Mucosa of rectum (tissue), 2 donors: Measurements from ENCODE around the gene ASPN.

Source experiments
- H3K27ac ChIP-seq, 2 donors: one replicate each; pipeline ENCODE4 v1.7.0; 2013; ENCODE audit warnings: inconsistent platforms in 2 of 2, low read depth in 2 of 2, low read length in 2 of 2
- H3K27me3 ChIP-seq, 2 donors: one replicate each; pipeline ENCODE4 v1.7.0; 2013; ENCODE audit warnings: low read length in 2 of 2; ENCODE audit not compliant: control insufficient read depth in 2 of 2, insufficient read depth in 2 of 2
- H3K36me3 ChIP-seq, 2 donors: one replicate each; pipeline ENCODE4 v1.7.0; 2013; ENCODE audit warnings: low read length in 2 of 2; ENCODE audit not compliant: control insufficient read depth in 2 of 2, insufficient read depth in 2 of 2
- H3K4me1 ChIP-seq, 2 donors: one replicate each; pipeline ENCODE4 v1.7.0; 2013; ENCODE audit warnings: low read length in 2 of 2, mild to moderate bottlenecking in 1 of 2; ENCODE audit not compliant: control insufficient read depth in 2 of 2, insufficient read depth in 2 of 2
- H3K4me3 ChIP-seq, 2 donors: one replicate each; pipeline ENCODE4 v1.7.0; 2013; ENCODE audit warnings: low read length in 2 of 2
- H3K9ac ChIP-seq, 2 donors: one replicate each; pipeline ENCODE4 v1.7.0; 2013; ENCODE audit warnings: low read length in 2 of 2, low read depth in 1 of 2, mild to moderate bottlenecking in 1 of 2
- H3K9me3 ChIP-seq, 2 donors: one replicate each; pipeline ENCODE4 v1.7.0; 2013; ENCODE audit warnings: low read length in 2 of 2; ENCODE audit not compliant: control insufficient read depth in 2 of 2
- donor health status: healthy.
- donor health status: Normal muscosa, but diverticular disease.

Gene ASPN

DNA sequence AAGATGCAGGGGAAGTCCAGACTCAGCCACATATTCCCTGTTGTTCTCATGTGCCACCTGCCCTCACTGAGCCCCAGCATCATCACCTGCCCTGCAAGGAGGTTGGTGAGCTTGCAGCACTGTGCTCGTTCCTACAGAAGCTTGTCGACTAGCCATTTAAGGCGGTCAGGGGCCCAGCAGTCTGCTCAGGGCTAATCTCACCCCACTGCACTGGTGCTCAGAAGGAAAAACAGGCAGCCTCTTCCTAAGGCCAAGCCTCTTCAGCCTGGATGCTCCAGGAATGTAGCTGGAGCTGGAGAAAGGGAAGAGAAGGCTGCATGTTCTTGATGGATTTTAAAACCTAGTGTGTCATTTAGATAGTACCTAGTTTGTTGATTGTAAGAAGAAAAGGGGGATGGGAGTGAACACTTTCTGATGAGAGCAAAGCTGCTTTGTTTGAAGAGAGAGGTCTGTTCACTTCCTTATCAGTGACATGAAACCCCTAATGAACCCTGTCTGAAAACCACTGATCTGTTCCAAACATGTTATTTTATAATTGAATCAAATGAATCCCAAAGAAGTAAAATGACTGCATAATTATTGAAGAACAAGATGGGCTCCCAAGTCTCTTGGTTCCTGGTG lies 10.6 kb upstream of the ASPN start:
- no peak overlapping the region for H3K27ac ChIP-seq
- no peaks in the 10 kb centered on the region for H3K4me1 ChIP-seq

DNA sequence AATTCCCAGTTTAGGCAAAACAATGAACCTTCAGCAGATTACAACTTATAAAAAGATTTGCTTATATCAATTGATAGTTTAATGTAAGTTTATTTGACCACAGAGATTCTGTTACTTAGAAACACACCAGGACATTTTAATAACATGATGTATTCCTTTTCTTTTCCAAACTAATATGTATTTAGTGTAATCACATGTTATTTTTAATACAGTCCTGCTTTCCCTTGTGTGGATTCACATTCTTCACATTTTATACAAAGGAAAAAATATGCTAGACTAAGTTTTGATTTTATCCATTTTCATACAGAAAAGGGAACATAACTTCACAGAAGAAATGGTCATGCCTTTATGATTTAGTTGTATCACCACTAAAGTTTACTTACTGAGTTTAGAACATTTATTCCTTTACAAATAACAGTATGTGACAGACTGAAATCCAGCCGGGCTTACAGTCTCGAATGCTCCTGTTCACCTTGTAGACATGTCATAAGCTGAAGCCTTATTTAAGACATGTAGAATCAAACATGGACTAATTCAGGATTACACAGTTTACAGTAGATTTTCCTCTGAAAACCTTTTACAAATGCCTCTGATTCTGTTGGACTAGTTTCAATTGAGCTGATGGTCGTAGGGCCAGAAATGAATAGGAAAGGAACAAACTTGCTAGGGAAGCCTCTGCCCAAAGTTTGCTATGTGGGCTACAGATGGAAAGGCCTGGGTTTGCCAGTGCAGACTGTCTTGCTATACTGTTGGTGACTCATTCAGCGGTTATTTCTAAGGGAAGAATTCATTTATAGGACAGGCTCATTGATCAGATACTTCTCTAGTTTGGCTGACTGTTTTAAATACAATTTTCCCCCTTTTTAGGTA lies 6.6 kb upstream of the ASPN start:
- Histone ChIP-seq H3K4me3 (no peak overlapping the region), H3K27ac (peak overlapping the region in 1 of 2 donors; percentile 17), H3K27me3 (no peaks in the 10 kb centered on the region), H3K4me1 (peaks cover 0 to 2% of the 10 kb centered on the region in 2 donors), H3K9ac (no peak overlapping the region), H3K36me3 (no peaks in the 10 kb centered on the region), H3K9me3 (no peaks in the 10 kb centered on the region)

More for the DNA sequence above, 10.6 kb upstream of the ASPN start:
- Histone ChIP-seq H3K9me3 (no peaks in the 10 kb centered on the region), H3K27me3 (no peaks in the 10 kb centered on the region), H3K36me3 (no peaks in the 10 kb centered on the region), H3K4me3 (no peak overlapping the region), H3K9ac (no peak overlapping the region)

- Histone ChIP-seq H3K27me3 (no peaks in the 10 kb centered on the region), H3K36me3 (no peaks in the 10 kb centered on the region), H3K9me3 (no peaks in the 10 kb centered on the region), H3K4me3 (no peak overlapping the region), H3K4me1 (peaks cover 2 to 5% of the 10 kb centered on the region in 2 donors), H3K27ac (no peak overlapping the region), H3K9ac (no peak overlapping the region)
Observed at GRCh38 chr9:92486371-92486770, 4.1 kb upstream of the ASPN start.

GRCh38 chr9:92484563-92484962 lies 2.3 kb upstream of the ASPN start:
- no peaks in the 10 kb centered on the region for H3K36me3 ChIP-seq
- H3K9me3 ChIP-seq, result no peaks in the 10 kb centered on the region
- peaks cover 2 to 5% of the 10 kb centered on the region in 2 donors for H3K4me1 ChIP-seq
- H3K9ac ChIP-seq, result no peak overlapping the region
- H3K4me3 ChIP-seq, result no peak overlapping the region
- no peak overlapping the region for H3K27ac ChIP-seq
- H3K27me3 ChIP-seq, result no peaks in the 10 kb centered on the region

DNA sequence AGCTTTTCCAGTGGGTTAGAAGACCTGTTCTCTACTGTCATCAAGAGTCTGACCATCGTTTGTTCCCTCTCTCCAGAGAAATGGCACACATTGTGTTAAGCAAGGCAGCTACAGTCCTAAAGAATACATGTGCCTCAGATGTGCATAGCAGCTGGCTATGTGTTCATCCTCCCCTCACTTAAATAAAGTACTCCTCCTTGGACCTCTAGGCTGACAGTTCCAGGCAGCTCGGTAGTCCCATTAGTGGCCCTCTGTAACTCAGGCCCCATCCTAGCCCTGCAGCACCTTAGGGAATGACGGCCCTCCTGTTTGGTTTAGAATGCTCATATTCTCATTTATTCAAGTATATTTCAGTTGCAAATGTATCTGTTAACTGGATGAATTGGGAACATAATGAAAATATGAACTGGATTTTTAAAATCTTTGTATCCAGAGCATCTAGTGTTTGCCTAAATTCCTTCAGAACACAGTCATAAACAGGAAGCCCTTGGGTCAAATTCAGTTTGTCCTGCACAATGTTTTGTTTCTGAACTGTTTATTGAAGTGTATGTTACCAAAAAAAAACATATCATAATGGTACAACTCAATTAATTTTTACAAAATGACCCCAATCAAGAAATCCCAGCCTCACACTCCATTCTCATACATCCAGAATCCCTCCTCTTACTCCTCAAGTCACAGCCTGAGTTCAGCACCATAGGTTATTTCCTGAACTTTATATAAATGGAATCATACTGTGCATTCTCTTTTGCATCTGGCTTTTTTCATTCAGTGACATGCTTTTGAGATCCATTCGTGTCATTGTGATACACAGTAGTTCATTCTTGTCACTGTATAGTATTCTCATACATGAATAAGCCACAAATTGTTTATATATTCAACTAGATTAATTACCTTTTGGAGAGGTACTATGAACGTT lies 1.6 kb upstream of the ASPN start:
- no peak overlapping the region for H3K27ac ChIP-seq
- H3K36me3 ChIP-seq, result no peaks in the 10 kb centered on the region
- peaks cover 2 to 5% of the 10 kb centered on the region in 2 donors for H3K4me1 ChIP-seq
- no peak overlapping the region for H3K9ac ChIP-seq
- H3K27me3 ChIP-seq, result no peaks in the 10 kb centered on the region
- no peaks in the 10 kb centered on the region for H3K9me3 ChIP-seq
- H3K4me3 ChIP-seq, result no peak overlapping the region

GRCh38 chr9:92482805-92483204 lies 499 bp upstream of the ASPN start:
- no peak overlapping the region for H3K27ac ChIP-seq
- H3K4me1 ChIP-seq, result peaks cover 2 to 5% of the 10 kb centered on the region in 2 donors
- H3K36me3 ChIP-seq, result no peaks in the 10 kb centered on the region
- no peaks in the 10 kb centered on the region for H3K9me3 ChIP-seq
- H3K9ac ChIP-seq, result no peak overlapping the region
- H3K4me3 ChIP-seq, result no peak overlapping the region
- no peaks in the 10 kb centered on the region for H3K27me3 ChIP-seq

DNA sequence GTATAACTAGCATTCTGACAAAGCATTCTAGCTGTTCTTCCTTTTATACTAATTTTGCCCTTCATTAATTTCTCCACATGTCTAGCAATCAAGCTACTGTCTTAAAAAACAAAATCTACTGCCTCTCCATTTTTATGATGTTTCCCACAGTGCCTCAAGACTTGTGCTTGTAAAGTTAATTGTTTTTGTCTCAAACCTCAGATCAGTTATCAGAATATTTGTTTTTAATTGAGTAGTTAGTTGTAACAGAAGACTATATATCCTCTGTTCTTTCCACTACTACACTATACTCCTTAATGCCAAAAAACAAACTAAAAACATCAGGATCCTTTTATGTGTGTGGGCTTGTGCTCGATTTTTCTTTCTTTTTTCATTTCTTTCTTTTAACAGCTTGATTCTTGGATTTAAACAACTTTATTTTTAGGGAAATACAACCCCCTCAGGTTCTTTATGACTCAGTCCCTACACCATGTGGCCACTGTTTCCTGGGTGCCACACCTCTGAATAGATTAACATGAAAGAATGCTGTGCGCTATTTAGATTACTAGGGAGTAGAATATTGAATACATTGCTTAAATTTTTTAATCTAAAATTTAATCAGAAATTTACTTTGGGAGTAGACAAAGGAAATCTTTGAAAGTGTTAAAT lies 1.2 kb downstream of the ASPN start:
- H3K27me3 ChIP-seq, result no peaks in the 10 kb centered on the region
- no peaks in the 10 kb centered on the region for H3K36me3 ChIP-seq
- H3K9ac ChIP-seq, result no peak overlapping the region
- H3K9me3 ChIP-seq, result no peaks in the 10 kb centered on the region
- peak overlapping the region in 1 of 2 donors; percentile 59 for H3K27ac ChIP-seq
- peak overlapping the region in 1 of 2 donors; percentile 20 for H3K4me3 ChIP-seq
- H3K4me1 ChIP-seq, result peaks cover 2 to 5% of the 10 kb centered on the region in 2 donors

DNA sequence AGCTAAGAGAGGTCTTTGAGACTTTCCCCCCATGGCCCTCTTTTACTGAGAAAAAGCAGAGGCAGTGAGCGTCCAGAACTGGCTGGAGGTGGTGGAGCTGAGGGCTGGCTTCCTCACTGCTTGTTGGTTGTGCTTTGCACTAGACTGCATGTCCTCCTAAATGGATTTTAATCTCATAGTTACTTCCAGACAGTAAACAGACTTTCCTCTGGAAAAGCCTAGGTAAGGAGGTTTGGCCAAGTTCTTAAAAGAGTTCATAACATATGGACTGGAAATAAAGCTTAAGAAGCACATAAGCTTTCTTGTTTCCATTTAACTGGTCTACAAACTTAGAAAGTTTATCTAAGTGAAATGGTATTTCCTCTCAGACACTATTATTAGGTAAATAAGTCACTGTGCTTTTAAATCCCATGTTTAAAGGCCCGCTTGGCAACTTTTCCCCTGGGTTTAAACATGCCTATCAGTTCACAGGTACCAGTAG lies 2.0 kb downstream of the ASPN start:
- no peaks in the 10 kb centered on the region for H3K27me3 ChIP-seq
- peaks cover 2 to 5% of the 10 kb centered on the region in 2 donors for H3K4me1 ChIP-seq
- no peak overlapping the region for H3K9ac ChIP-seq
- H3K9me3 ChIP-seq, result no peaks in the 10 kb centered on the region
- H3K36me3 ChIP-seq, result no peaks in the 10 kb centered on the region
- H3K4me3 ChIP-seq, result peak overlapping the region in 1 of 2 donors; percentile 8
- peak overlapping the region in 1 of 2 donors; percentile 59 for H3K27ac ChIP-seq

DNA sequence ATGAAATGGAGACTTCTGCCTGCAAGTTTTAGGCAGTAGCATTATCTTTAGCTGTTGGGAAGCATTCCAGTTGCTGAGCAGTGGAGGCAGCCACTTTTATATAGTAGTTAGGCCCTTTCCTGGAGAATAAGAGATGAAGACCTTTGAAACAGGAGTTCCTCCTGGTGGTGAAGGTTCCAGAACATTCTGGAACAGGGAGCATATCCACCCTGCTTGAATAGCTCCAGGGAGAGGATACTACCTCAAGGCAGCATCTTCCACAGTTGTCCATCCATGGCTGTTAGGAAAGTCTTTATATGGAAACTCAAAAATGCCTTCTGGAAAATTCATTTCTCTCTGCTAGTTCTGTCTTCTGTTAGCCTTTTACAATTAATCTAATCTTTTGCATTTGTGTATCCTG lies 3.0 kb downstream of the ASPN start:
- Histone ChIP-seq H3K9ac (no peak overlapping the region), H3K4me3 (no peak overlapping the region), H3K27ac (no peak overlapping the region), H3K27me3 (no peaks in the 10 kb centered on the region), H3K4me1 (peaks cover 2 to 5% of the 10 kb centered on the region in 2 donors), H3K9me3 (no peaks in the 10 kb centered on the region), H3K36me3 (no peaks in the 10 kb centered on the region)
